ENCODE results near the gene CASP9. TPM values are rescaled to one million over a fixed set of nuclear protein-coding genes. Genes with fewer than 3 reads are reported as not detected.
"Not testable (repeated sequence)": the region's sequence is repeated elsewhere in the genome, so short reads cannot be mapped to it uniquely, and the experiment has no call there.

Gene CASP9
- polyA plus RNA-seq, 3 donors: 22.6 to 26.9 (median 25.8) TPM

DNA sequence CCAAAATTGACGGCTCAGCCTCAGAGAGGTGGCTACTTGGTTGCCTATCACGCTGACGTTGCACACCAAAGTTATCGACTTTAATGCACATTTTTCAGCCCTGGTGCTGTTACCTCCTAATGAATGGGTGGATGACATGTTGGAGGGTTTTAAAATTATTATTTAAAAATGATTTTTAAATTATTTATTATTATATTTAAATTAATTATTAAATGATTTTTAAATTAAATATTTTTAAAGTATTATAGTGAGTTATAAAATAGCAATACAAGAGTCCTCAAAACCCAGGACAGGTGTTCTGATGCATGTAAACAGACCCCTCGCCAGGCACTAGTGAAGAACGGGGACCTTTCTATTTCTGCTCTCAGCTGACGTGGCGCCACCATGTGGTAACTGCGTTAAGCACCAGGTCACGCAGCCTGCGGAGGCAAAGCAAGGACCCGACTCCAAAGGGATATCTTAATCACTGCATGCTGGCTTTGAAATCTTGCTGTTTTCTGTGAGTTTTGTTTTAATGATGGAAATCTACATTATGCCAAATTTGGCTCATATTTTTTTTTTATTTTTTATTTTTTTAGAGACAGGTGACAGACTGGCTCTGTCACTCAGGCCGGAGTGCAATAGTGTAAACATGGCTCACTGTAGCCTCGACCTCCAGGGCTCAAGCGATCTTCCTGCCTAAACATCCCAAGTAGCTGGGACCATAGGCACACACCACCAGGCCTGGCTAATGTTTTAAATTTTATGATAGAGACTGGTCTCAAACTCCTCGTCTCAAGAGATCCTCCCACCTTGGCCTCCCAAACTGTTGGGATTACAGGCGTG lies 22.6 kb downstream of the CASP9 start:
- no peak for DNase-seq (ENCODE audit: low read depth in 3 of 3, low spot score in 2 of 3)

DNA sequence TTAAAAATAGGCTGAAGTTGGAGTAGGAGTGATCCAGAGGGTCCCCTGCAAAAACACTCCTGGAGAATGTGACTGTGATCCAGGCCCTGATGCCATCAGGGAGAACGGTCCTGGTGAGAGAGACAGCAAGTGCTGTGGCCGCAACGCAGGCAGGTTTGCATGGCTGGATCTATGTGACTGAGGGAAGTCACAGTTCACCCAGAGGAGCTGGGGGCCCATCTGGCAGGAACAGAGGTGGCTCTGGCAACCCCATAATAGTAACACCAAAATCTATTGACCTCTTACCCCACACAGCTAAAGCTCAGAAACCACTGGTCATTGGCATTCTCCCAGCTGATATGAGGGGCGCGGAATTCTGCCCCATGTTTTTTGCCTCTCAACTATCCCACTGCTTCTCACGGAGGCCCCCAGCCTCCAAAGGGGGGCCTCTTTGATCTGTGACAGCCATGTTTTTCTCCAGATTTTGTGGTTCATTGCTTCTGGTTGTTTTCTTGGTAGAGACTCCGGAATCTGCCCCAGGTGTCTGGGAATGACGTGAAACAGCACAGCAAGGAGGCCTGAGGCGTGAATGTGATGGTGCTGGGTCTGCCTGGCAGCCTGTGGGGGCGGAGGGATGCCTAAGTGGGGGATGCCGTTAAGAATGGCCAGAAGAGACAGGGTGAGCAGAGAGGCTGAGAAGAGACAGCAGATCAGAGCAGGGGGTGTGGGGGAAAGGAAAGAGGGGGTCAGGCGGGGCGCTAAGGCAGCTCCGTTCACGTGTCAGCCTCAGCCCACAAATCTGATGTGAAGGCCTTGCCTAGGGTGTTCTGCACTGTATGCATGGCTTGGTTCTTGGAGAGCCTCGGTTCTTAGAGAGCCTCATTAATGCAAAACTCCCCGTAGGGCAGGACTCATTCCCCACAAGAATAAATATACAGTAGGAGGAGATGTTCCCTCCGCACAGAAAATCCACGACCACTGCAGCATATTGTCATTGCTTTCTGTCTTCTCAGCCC lies 23.5 kb downstream of the CASP9 start:
- no peak for DNase-seq (ENCODE audit: low read depth in 3 of 3, low spot score in 2 of 3)

DNA sequence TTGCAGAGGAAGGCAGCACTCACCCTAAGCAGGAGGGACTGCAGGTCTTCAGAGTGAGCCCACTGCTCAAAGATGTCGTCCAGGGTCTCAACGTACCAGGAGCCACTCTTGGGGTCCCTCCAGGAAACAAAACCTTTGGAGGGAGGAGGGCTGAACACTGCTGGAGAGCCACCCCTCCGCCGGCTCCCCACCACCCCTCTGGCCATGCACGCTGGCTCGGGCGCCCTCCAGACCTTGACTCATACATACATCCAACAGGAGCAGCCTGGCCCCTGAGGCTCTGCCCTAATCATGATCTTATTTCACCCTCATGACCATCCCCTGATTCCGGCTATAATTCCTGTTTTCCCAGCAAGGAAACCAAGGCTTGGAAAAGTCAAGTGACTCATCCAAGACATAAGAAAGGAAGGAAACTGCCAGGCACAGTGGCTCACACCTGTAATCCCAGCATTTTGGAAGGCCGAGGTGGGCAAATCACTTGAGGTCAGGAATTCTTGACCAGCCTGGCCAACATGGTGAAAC lies 30.1 kb downstream of the CASP9 start:
- DNase-seq (ENCODE audit: low read depth in 3 of 3, low spot score in 2 of 3): no peak

DNA sequence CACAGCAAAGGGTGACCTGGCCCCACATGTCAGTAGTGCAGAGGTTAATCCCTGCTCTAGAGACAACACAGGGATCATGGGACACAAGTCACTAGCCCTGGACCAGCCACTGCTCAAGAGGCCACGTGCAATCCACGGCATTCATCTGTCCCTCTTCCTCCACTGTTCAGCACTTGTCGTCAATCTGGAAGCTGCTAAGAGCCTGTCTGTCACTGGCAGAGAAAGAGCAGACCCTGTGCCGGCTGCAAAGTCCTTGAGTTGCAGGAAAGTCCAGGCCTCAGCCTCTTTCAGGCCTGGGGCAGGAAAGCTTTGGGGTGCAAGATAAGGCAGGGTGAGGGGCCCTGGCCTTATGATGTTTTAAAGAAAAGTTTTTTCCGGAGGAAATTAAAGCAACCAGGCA lies 31.4 kb downstream of the CASP9 start:
- DNase-seq (ENCODE audit: low read depth in 3 of 3, low spot score in 2 of 3): no peak

DNA sequence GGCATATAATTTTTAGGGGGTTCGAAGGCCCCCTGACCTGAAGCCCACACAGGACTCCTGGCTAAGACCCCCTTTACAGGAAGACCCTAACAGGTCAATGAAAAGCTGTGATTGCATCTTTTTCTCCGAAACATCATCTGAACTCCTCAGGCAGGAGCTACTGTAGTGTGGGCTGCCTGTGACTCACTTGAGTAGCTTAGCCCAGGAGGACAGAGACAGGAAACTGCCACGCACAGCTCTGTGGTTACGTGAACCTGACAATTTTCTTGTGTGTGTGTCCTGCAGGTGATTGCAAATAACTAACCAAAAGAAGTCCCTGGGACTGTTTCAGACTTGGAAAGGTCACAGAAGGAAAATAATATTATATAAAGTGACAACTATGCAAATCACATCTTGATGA lies 33.0 kb downstream of the CASP9 start:
- not testable (repeated sequence) for DNase-seq (ENCODE audit: low read depth in 3 of 3, low spot score in 2 of 3)

DNA sequence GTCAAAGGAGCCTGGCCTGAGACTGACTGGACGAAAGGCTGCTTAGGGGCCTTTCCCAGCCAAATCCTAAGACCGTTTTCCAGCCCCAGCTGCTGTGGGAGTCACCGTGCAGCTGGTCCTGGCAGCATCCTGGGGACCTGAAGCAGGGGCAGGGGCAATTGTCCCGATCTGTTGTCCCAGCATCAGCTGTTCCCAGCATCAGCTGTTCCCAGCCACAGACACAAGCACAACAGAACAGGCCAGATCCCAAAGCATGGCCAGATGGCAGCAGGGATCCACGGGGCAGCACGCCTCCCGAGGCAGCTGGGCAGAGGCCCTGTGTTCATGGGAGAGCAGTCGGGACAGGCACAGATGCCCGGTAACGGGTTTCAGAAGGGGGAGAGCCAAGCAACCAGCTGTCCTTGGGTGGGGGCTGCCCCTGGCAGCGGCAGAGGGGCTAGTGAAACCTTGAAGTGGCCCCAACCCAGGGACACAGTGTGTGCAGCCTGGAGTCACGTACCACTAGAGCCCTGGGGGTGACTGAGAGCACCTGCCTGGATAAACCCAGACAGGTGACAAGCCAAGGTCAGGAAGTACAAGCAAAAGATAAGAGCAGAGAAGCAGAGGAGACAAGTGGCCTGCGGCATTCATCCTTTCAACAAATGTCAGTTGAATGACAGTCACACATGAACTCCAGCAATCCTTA lies 34.8 kb downstream of the CASP9 start:
- no peak for DNase-seq (ENCODE audit: low read depth in 3 of 3, low spot score in 2 of 3)

DNA sequence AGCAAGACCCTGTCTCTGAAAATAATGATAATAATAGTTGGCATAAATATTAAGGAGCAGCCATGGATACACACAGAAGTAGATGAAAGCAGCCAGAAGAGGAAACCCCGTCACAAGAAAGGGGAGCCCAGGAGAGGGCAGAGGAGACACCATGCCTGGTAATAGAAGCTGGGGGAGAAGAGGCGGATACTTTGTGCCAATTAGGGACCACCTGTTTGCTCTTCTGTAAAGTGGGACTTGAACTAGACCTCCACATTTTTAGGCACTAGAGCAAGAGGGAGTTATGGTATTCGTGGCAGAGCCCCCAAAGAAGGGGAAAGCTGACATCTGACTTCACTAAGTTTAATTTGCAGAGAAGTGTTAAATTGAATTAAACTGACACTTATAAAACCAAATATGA lies 35.6 kb downstream of the CASP9 start:
- DNase-seq (ENCODE audit: low read depth in 3 of 3, low spot score in 2 of 3): no peak

DNA sequence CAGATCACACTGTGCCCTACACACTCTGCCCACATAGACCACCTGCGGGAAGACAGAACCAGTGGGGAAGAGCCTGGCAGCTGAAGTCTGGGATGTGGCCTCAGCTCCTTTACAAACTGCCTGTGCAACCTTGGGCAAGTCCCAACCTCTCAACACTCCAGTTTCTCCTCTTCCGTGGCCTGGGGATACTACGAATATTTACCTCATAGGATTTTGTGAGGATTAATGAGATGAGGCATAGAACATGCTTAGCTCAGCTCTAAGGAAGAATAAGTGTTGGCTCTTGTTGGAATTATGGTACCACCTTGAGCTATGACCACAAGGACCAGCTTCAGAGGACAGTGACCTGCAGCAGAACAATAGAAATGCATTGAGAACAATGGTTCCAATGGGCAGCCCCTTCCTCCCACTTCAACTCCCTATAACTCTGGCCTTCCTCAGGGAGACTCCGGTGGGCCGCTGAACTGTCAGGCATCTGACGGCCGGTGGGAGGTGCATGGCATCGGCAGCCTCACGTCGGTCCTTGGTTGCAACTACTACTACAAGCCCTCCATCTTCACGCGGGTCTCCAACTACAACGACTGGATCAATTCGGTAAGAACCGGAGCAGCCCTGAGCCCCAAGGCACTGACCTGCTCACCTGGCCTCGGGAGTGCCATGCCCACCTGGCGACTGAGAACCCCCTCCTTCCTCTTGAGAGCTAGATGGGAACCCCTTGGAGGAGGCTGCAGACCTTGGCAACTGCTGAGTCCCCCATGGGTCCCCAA lies 37.0 kb downstream of the CASP9 start:
- not testable (repeated sequence) for DNase-seq (ENCODE audit: low read depth in 3 of 3, low spot score in 2 of 3)

DNA sequence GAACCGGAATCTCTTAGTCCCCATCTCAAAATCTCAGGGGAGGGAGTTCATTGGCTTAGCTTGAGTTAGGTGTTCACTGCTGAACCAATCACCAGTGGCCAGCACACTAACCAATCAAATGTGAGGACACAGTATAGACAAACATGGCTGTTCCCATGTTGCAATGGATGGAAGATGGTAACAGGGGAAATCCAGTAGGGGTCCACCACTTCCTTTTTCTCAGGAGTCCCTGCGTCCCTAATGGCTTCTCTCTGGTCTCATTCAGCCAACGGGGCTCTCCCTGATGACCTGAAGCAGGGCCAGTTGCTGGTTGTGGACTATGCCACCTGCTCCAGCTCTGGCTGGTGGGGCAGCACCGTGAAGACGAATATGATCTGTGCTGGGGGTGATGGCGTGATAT lies 38.4 kb downstream of the CASP9 start:
- no peak for DNase-seq (ENCODE audit: low read depth in 3 of 3, low spot score in 2 of 3)

DNA sequence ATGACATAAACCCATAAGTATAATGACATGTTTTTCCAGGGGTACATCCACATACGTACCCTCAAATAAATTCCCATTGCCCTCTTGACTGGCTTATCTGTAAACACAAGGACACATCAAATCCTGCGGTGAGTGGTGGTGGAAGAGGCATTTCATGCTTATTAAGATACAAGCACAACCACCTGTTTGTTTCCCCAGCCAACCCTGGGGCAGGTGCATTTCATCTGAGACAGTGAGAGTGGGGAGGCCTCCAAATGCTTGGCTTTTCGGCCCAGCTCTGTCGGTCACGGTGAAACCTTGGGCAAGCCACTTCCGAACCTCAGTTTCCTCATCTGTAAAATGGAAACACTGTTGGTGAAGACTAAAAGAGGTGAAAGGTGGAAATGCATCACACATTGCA lies 39.6 kb downstream of the CASP9 start:
- DNase-seq (ENCODE audit: low read depth in 3 of 3, low spot score in 2 of 3): not testable (repeated sequence)

DNA sequence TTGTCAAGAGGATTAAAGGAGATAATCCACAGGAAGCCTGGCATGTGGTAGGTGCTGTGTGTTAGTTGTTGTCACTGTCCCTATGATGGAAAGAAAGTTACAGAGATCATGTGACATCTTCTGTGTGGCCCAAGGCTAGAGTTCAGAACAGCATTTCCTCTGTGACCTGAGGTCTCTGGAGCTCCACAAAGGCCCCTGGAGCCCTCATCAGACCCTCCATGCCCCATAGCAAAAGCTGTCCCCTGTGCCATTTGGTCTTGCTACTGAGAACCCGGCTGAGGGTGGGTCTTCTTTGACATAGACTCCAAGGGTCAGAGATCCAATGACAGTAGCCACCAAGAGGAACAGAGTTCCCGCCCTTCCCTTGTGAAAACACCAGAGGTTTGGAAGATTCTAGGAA lies 40.0 kb downstream of the CASP9 start:
- DNase-seq (ENCODE audit: low read depth in 3 of 3, low spot score in 2 of 3): no peak

DNA sequence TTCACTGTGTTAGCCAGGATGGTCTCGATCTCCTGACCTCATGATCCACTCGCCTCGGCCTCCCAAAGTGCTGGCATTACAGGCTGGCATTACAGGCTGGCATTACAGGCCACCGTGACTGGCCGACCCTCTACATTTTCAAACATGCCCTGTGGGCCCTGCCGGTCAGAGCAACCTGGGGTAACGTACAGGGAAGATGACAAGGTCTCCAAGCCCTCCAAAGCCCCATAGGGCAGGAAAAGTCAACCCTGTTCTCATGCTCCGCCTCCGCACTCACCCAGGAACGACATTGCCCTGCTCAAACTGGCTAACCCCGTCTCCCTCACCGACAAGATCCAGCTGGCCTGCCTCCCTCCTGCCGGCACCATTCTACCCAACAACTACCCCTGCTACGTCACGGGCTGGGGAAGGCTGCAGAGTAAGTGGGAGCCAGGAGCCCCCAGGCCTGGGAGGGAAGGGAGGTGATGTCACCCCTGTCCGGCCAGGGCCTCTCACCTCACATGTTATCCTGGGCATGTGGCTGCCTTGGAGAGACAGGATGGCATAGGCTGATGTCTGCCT lies 41.0 kb downstream of the CASP9 start:
- not testable (repeated sequence) for DNase-seq (ENCODE audit: low read depth in 3 of 3, low spot score in 2 of 3)

DNA sequence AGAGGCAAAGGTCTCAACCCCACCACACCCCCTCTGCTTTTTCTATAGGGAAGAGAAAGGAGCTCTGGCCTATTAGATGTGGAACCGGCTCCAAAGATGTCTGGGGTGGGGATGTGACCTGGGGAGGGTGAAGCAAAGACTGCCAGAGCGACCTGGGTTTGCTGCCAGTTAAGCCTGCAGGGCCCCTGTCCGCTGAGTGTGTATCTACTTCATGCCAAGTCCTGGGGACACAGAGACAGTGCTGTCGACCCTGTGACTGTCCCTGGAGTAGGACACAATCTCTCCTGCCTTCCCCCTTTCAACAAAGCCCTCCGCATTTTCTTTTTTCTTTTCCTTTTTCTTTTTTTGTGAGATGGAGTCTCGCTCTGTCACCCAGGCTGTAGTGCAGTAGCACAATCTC lies 41.6 kb downstream of the CASP9 start:
- DNase-seq (ENCODE audit: low read depth in 3 of 3, low spot score in 2 of 3): not testable (repeated sequence)

DNA sequence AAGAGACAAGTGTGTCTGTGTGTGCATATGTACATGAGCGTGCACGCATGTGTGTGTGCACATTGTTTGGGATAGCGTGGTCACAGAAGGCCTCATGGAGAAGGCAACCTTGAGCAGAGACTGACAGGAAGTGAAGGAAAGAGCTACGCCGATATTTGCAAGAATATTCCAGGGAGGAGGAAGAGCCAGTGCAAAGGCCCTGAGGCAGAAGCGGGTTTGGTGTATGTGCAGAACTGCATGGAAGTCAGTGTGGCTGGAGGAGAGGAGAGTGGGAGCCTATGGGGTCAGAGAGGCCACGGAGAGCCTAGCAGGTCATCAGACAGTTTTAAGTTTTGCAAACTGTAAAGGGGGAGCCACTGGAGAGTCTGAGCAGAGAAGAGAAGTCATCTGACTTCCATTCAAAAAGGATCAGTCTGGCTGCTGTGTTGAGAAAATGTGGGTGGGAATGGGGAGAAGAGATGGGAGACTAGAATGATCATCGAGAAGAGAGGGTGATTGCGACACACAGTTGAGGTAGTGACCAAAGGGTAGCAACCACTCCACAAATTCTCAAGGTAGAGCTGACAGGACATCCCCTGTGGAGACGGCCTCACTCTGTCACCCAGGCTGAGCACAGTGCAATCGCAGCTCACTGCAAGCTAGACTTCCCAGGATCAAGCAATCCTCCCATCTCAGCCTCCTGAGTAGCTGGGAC lies 44.2 kb downstream of the CASP9 start:
- no peak for DNase-seq (ENCODE audit: low read depth in 3 of 3, low spot score in 2 of 3)

DNA sequence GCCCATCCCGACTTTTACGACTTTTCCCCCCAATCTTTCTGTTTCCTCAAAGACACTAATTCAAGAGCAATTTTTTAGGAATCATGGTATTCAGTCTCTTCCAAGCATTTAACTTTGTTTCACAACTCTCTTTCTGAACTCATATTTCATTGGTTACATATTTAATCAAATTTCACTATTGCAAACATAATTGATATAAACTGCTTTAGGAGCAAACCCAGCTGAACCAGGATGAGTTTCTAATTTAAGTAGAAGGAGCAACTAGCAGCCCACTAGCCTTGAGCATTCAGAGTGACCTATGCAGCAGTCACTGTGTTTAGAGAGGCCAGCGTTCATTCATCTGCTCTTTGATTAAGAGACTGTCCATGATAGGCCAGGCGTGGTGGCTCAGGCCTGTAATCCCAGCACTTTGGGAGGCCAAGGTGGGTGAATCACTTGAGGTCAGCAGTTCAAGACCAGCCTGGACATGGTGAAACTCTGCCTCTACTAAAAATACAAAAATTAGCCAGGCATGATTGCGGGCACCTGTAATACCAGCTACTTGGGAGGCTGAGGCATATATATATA lies 46.3 kb downstream of the CASP9 start:
- no peak for DNase-seq (ENCODE audit: low read depth in 3 of 3, low spot score in 2 of 3)

DNA sequence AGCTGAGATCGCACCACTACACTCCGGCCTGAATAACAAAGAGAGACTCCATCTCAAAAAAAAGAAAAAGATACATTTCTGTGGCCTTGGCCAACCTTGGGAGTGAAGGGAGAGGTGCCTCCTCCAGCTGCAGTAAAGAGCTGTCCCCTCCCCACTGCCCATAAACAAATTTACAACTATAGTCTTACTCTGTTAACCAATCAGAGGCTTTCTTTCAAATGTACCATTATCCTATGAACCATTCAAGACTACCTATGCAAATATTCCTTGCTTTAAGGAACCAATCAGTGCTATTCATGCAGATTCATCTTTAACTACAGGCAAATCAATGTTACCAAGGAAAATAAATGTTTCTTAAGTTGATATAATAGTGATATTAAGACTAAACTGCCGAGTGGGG lies 47.1 kb downstream of the CASP9 start:
- no peak for DNase-seq (ENCODE audit: low read depth in 3 of 3, low spot score in 2 of 3)

DNA sequence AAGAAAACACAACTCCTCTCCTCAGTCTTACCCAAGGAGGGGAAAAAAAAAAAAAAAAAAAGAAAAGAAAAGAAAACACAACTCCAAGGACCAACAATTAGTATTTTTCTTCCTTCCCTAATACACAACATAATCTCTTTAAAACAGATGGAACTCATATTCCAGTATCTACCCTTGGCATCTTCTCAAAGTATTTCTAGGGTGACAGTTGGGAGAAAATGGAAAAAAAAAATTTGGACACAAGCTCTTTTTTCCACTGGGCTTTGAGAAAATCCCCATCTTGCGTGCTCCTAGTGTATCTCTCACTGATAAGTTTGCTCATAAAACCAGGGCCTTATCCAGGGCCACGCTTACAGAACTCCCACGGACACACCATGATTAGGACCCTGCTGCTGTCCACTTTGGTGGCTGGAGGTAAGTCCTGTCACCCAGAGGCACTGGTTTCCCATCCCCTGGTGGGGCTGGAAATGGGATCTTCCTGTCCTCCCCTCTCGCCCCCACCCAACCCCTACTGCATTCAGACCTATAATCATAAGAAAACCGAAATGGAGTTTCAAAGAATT lies 48.2 kb downstream of the CASP9 start, which contains the start of gene CELA2B:
TSS of gene CELA2B (plus strand) at position 353 of the 563 bp plus-strand sequence. CDS start at position 375, 22 bp downstream.
- DNase-seq (ENCODE audit: low read depth in 3 of 3, low spot score in 2 of 3): no peak

DNA sequence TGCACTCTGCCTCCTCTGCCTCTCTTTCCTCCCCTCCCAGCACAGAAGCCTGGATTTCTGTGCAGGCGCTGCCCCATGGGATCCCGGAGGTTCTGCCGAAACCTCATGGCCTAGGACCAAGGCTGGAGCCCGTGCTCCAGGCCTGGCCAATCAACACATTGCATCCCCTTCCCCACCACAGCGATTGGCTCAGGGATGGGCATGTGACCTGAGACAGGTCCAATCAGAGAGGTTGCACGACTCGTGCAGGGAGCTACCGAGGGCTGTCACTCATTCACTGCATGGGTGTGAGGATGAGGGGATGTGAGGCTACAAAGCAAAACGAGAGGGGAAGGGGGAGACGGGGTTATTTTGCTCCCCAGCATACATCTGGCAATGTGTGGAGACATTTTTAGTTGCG lies 51.4 kb downstream of the CASP9 start:
- DNase-seq (ENCODE audit: low read depth in 3 of 3, low spot score in 2 of 3): no peak

Measured in right renal cortex interstitium (tissue), 3 donors.